Jurkat, Clone E6-1 (cell line): ENCODE measurements around the gene NAALAD2.
"Not testable (repeated sequence)": the region's sequence is repeated elsewhere in the genome, so short reads cannot be mapped to it uniquely, and the experiment has no call there.

ENCODE experiments used
- DNase-seq: peaks from one replicate; pipeline ENCODE4 v3.0.0-alpha.2; 2011; ENCODE audit warnings: low read depth, low spot score
- H3K4me3 ChIP-seq: 2 replicates; pipeline ENCODE4 v1.5.1; 2011; ENCODE audit warnings: mild to moderate bottlenecking, low read length, control low read depth, moderate library complexity

Gene NAALAD2

DNA sequence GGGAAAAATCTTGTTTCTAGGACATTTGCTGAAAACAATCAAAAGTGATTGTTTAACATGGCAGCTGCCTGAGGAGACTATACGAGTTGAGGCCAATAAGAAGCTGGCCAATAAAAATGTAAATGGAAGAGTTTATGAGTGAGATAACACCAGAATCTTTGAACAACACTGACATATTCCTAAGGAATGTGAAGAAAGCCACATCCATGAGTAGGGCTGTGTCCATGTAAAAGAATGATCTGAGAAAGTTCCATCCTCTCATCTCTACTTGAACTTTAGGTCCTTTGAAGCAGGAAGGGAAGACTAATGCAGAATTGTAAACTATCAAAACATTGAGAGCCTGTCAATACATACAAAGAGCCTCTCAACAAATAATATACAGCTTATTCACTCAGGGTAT lies 95.3 kb downstream of the NAALAD2 start:
- no peak overlapping the region for H3K4me3 ChIP-seq
- no peak for DNase-seq

DNA sequence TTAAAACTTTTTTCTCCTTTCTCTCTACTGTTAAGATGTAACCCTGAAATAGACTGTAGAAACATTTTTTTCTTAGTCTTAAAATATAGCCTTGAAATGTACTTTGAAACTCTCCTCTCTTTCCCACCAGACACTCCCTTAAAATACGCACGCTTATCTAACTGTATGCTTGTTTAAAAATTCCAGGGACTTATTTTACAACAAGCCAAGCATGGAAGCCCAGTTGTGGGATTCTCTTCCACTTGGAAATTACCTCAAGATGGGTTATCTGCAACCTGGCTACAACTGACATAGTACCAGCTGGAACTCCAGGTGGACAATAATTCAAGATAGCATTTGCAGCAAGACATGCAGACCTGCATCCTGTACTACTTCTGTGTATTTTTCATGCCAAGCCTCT lies 100.5 kb downstream of the NAALAD2 start:
- H3K4me3 ChIP-seq, result no peak overlapping the region
- DNase-seq, result no peak

DNA sequence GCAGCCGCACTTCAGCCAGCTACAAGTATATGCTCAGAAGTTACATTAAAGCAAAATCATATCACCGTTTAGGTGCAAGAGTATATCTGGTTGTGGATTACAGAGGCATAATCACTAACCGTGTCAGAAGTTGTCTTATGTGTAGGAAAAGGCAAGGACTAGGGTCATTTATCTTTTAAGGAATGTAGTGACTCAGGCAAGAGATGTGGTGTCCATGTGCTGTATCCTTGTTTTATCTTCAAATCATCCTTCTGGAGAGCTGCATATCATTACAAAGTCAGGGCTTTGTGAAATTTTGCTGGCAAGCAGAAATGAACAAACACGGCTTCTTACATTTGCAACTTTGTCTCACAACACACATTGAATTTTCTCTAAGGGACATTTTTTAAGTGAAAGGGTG lies 101.1 kb downstream of the NAALAD2 start:
- DNase-seq, result no peak
- no peak overlapping the region for H3K4me3 ChIP-seq

- H3K4me3 ChIP-seq, result no peak overlapping the region
- no peak for DNase-seq
These were observed 102.5 kb downstream of the NAALAD2 start for GRCh38 chr11:90237004-90237403.

- peak overlapping the region; percentile 2; the same call in 1 of the 2 replicates for H3K4me3 ChIP-seq
- DNase-seq, result not testable (repeated sequence)
These were observed 105.6 kb downstream of the NAALAD2 start for GRCh38 chr11:90239967-90240636.

GRCh38 chr11:90241414-90241813 lies 107.0 kb downstream of the NAALAD2 start:
- no peak for DNase-seq
- no peak overlapping the region for H3K4me3 ChIP-seq
